Measurements from ENCODE around the gene ALLC.

The ALLC gene

DNA sequence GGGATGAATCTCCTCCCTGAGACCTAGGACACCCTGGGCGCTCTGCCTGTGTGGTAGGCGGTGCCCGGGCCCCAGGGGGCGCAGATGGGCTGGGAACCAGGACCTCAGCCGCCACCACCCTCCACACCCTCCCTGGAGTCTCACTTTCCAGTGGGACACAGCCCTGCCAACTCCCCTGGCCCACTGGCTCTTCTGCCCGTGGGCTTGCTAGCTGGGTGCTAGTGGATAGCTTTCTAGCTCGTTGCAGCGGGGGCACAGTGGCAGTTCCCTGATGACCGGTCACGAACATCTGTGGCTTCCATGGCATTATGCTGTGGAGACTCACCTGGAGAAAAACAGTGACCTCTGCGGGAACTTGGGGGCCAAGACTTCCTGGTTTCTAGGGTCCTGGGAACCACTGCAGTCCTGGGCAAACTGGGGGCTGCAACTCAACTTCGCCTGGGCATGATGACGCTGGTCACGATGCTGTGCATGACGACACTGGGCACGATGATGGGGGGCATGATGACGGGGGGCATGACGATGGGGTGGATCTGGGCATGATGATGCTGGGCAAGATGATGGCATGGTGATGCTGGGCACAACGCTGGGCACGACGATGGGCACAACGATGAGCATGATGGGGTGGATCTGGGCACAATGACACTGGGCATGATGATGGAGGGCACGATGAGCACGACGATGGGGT is 31.0 kb upstream of the ALLC start:
- DNase-seq (ENCODE audit: insufficient read length, low spot score) (no peak), FAIRE-seq (no peak)
- no peak for TF ChIP-seq POLR2A (IDR thresholded peaks at IDR 0.05; ENCODE audit: low read depth, low read length)
- TF ChIP-seq TAF1 (IDR thresholded peaks at IDR 0.05; ENCODE audit: low read depth, low read length) = no peak
- no peak for TF ChIP-seq PAX5 (IDR thresholded peaks at IDR 0.05; ENCODE audit: insufficient read depth, low read length, severe bottlenecking)
- TF ChIP-seq POU2F2 (IDR thresholded peaks at IDR 0.05; ENCODE audit: low read depth, low read length) = no peak
- no peak for TF ChIP-seq SPI1 (IDR thresholded peaks at IDR 0.05; ENCODE audit: low read depth, low read length)
- TF ChIP-seq POLR2AphosphoS5 (IDR thresholded peaks at IDR 0.05; ENCODE audit: low read depth, low read length) = no peak

DNA sequence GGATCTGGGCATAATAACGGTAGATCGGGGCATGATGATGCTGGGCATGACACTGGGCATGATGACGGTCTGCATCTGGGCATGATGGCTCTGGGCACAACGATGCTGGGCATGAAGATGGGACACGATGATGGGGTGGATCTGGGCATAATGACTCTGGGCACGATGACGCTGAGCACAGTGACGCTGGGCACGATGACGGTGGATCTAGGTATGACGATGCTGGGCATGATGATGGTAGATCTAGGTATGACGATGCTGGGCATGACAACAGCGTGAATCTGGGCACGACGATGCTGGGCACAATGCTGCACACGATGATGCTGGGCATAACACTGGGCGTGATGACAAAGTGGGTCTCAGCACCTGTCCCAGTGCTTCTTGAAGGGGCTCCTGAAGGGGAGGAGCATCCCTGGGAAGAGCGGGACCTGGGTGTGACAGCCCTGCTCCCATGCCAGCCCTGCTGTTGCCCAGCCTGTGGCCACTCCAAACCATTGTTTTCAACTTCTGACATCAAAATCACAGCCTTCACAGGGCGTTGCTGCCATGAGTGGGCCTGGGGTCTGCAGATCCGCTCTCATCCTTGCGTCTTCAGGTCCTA is 30.4 kb upstream of the ALLC start:
- TF ChIP-seq POU2F2 (IDR thresholded peaks at IDR 0.05; ENCODE audit: low read depth, low read length) (no peak), SPI1 (IDR thresholded peaks at IDR 0.05; ENCODE audit: low read depth, low read length) (no peak), POLR2A (IDR thresholded peaks at IDR 0.05; ENCODE audit: low read depth, low read length) (no peak), TAF1 (IDR thresholded peaks at IDR 0.05; ENCODE audit: low read depth, low read length) (no peak), POLR2AphosphoS5 (IDR thresholded peaks at IDR 0.05; ENCODE audit: low read depth, low read length) (no peak), PAX5 (IDR thresholded peaks at IDR 0.05; ENCODE audit: insufficient read depth, low read length, severe bottlenecking) (no peak)
- DNase-seq (ENCODE audit: insufficient read length, low spot score) (no peak), FAIRE-seq (no peak)

DNA sequence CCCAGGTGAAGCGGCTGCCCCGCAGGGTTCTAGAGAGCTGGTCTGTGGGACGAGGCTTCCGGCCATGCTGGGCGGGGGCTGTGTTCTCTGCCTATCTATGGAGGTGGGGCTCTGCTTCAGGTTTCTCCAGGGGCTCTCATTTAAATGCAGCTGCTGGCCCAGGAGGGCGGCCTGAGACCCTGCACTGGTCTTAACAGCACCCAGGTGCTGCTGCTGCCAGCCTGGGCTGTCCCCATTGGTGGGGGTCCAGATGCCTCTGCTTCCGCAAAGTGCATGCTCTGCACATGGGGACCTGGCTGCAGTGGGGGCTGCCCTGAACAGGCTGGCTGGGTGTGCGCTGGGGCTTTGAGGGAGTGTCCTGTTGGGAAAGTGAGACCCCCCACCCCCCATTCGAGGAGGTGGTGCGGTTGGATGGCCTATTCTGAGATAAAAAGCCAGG is 29.7 kb upstream of the ALLC start:
- DNase-seq (ENCODE audit: insufficient read length, low spot score) (no peak), FAIRE-seq (no peak)
- no peak for TF ChIP-seq PAX5 (IDR thresholded peaks at IDR 0.05; ENCODE audit: insufficient read depth, low read length, severe bottlenecking)
- no peak for TF ChIP-seq TAF1 (IDR thresholded peaks at IDR 0.05; ENCODE audit: low read depth, low read length)
- no peak for TF ChIP-seq SPI1 (IDR thresholded peaks at IDR 0.05; ENCODE audit: low read depth, low read length)
- TF ChIP-seq POLR2A (IDR thresholded peaks at IDR 0.05; ENCODE audit: low read depth, low read length) = no peak
- no peak for TF ChIP-seq POU2F2 (IDR thresholded peaks at IDR 0.05; ENCODE audit: low read depth, low read length)
- TF ChIP-seq POLR2AphosphoS5 (IDR thresholded peaks at IDR 0.05; ENCODE audit: low read depth, low read length) = no peak

DNA sequence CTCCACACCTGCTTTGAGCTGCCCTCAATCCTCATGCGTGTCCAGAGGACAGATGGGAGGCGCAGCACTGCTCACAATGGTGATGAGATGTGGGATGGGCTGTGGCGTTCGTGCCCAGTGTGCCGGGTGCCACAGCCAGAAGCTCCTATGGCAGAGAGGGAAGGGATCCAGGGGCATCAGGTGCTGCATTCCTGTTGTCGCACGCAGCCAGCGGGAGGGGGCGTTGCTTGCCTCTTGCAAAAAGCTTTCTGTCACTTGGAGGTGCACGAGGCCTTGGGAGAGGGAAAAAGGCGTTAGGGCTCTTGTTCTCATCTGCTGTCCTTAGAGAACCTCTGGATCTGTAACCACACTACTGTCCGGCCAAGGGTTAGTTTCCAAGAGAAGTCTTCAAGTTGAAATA is 29.2 kb upstream of the ALLC start:
- DNase-seq (ENCODE audit: insufficient read length, low spot score) (no peak), FAIRE-seq (no peak)

DNA sequence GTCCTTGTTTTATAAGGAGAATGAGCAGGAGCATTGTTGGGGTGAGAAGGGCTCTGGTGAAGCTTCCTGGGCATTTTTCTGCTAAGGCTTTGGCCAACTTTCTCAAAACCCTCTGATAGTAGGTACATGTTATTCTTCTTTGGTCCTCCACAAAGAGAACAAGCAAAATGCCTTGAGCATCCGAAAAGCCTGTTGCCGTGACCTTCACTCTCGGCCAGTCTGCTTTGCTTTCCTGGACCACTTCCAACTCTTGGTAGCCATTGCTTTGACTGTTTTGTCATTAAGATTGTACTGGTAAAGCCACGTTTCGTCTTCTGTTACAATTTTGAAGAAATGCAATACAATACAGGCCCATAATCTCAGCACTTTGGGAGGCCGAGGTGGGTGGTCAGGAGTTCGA is 27.4 kb upstream of the ALLC start:
- FAIRE-seq (no peak), DNase-seq (ENCODE audit: insufficient read length, low spot score) (no peak)
- TF ChIP-seq TAF1 (IDR thresholded peaks at IDR 0.05; ENCODE audit: low read depth, low read length) = no peak

More for the DNA sequence above, 29.2 kb upstream of the ALLC start:
- no peak for TF ChIP-seq PAX5 (IDR thresholded peaks at IDR 0.05; ENCODE audit: insufficient read depth, low read length, severe bottlenecking)

DNA sequence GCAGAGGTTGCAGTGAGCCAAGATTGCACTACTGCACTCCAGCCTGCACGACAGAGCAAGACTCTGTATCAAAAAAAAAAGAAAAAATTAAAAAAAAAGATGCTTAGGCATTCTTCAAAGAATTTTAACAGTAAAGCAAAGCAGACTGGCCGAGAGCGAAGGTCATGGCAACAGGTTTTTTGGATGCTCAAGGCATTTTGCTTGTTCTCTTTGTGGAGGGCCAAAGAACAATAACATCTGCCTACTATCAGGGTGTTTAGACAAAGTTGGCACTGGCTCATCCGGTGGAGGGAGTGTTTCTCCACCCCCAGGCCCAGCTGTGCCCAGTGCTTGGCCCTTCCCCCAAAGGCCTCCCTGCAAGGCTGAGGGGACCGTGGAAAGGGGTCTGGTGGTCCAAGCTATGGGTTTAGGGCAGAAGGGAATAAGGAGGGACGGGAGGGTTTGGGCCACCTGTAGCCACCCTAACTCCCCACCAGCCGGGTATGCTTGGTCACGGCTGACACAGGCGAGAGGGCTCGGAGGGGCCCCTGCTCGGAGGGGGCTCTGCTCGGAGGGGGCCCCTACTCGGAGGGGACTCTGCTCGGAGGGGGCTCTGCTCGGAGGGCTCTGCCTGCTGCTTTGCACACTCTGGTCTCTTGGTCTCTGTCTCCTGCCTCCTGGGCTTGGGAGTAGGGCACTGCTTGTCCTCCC is 26.7 kb upstream of the ALLC start:
- no peak for DNase-seq (ENCODE audit: insufficient read length, low spot score)
- FAIRE-seq = no peak
- no peak for TF ChIP-seq SPI1 (IDR thresholded peaks at IDR 0.05; ENCODE audit: low read depth, low read length)
- no peak for TF ChIP-seq TAF1 (IDR thresholded peaks at IDR 0.05; ENCODE audit: low read depth, low read length)
- TF ChIP-seq PAX5 (IDR thresholded peaks at IDR 0.05; ENCODE audit: insufficient read depth, low read length, severe bottlenecking) = no peak
- TF ChIP-seq POLR2A (IDR thresholded peaks at IDR 0.05; ENCODE audit: low read depth, low read length) = no peak
- no peak for TF ChIP-seq POU2F2 (IDR thresholded peaks at IDR 0.05; ENCODE audit: low read depth, low read length)
- TF ChIP-seq POLR2AphosphoS5 (IDR thresholded peaks at IDR 0.05; ENCODE audit: low read depth, low read length) = no peak

DNA sequence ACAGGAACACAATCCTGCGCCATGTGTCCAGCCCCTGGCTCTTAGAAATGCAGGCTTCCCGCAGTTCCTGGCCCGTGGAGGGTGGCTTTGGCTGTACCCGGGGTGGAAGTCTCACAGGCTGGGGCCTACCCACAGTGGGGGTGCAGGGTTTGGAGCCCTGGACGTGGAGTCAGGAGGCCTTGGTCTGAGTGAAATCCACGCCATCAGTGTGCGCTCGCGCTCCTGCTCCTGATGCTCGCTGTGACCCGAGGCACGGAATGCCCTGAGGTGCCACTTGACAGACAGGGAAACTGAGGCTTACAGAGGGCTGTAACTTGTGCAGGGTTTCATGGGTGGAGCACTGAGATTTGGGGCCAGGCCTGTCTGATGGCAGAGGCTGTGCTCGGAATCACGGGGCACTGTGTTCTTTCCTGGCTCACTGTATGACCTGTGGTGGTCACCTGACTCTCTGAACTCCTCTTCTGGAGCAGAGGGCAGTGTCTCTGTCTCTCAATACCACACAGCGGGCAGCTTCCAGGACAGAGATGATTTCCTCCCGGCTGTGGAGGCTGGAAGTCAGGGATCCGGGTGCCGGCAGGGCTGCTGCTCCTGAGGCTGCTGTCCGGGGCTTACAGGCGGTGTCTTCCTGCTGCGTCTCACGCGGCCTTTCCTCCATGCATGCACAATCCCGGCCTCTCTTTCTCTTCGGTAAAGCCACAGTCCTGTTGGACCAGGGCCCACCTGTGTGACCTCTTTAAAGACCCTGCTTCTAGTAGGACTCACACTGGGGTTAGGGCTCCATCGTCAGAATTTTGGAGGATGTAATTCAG is 25.9 kb upstream of the ALLC start:
- no peak for TF ChIP-seq TAF1 (IDR thresholded peaks at IDR 0.05; ENCODE audit: low read depth, low read length)
- no peak for DNase-seq (ENCODE audit: insufficient read length, low spot score)

DNA sequence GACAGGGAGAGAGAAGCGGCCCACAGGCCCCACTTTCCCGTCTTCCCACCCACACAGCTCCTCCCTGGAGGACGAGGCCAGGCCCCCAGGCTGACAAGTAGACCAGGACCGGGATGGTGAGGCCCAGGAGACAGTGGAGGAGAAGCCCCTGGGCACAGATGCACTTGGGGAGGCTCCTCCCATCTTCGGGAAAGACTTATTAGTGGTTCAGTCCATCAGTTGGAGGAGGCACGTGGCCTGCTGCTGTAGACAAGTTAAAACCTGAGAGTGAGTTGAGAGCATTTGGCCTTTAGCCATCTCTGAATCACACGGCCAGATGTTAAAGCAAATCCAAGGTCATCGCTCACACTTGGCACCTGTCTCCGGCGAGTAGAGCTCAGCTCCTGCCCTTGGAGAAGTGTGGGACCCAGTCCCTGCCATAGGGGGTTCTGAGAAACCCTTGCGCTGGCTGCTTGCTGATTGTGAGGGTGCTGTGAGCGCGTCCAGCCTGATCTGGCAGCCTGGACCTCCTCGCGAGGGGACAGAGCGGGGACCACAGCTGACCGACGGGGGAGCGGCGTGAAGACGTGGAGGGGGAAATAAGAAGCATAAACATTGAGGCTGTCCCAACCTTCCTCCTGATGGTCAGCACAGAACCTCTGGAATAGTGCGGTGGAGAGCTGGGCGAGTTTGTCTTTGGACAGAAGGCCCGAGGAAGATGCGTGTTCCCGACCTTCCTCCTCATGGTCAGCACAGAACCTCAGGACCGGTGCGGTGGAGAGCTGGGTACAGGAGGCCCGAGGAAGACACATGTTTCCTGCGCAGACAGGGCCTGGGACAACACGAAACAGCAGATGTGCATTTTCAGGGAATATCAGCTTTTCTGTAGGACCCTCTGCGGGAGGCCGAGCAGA is 24.7 kb upstream of the ALLC start:
- TF ChIP-seq POLR2AphosphoS5 (IDR thresholded peaks at IDR 0.05; ENCODE audit: low read depth, low read length) = no peak
- TF ChIP-seq PAX5 (IDR thresholded peaks at IDR 0.05; ENCODE audit: insufficient read depth, low read length, severe bottlenecking) = no peak
- TF ChIP-seq POLR2A (IDR thresholded peaks at IDR 0.05; ENCODE audit: low read depth, low read length) = no peak
- no peak for TF ChIP-seq SPI1 (IDR thresholded peaks at IDR 0.05; ENCODE audit: low read depth, low read length)
- TF ChIP-seq TAF1 (IDR thresholded peaks at IDR 0.05; ENCODE audit: low read depth, low read length) = no peak
- no peak for TF ChIP-seq POU2F2 (IDR thresholded peaks at IDR 0.05; ENCODE audit: low read depth, low read length)
- FAIRE-seq = no peak
- DNase-seq (ENCODE audit: insufficient read length, low spot score) = no peak

More for the DNA sequence above, 25.9 kb upstream of the ALLC start:
- FAIRE-seq = no peak

DNA sequence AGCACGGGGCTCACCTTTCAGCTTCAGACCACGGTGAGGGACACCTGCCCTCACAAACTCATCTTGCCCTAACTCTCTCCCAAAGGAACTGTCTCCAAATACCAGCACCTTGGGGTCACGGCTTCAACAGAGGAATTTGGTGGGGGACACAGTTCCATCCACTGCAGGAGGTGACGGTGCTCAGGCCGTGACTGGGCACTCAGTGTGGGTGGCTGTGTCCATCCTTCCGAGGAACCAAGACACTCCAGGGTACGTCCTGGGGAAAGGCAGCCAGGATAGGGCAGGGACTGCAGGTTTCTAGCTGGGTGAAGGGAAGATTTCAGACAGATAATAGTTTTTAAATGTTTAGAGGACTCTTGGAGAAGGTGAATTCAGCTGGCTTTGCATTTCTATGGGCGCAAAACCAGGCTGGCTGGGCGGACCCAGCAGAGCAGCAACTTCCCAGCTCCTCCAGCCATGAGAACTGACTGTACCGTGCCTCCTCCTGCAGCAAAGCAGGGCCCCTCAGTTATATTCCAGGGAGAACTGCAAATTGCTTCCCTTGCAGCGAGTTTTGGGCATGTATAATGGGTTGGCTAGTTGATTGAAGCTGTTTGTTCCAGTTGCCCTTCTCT is 23.9 kb upstream of the ALLC start:
- DNase-seq (ENCODE audit: insufficient read length, low spot score) (no peak), FAIRE-seq (no peak)
- TF ChIP-seq TAF1 (IDR thresholded peaks at IDR 0.05; ENCODE audit: low read depth, low read length) (no peak), POLR2AphosphoS5 (IDR thresholded peaks at IDR 0.05; ENCODE audit: low read depth, low read length) (no peak), SPI1 (IDR thresholded peaks at IDR 0.05; ENCODE audit: low read depth, low read length) (no peak)
